Measurements from ENCODE around the gene LYST.
"Not testable (repeated sequence)": the region's sequence is repeated elsewhere in the genome, so short reads cannot be mapped to it uniquely, and the experiment has no call there.

LYST gene

DNA sequence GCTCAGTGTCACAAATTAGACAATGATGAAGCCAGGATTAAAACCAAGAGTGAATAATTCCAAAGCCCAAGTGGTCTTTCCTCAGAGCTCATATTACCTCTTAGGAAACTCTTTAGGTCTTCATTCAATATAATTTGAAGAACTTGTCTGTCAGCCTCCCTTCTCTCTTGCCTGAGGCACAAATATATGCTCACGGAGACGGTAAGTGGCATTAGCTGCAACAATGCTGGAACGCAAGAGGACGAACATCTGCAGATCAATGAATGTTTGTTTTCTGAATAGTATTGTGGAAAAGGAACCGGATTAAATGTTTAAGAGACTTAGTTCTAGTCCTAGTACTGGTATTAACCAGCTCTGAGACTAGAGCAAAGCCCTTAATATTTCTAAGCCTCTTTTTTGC lies 39.7 kb upstream of the LYST start:
- Histone ChIP-seq H3K9ac (ENCODE audit: low read depth, low read length) (no peak overlapping the region), H3K36me3 (ENCODE audit: insufficient read depth, low read length) (no peaks in the 10 kb centered on the region), H3K4me1 (ENCODE audit: insufficient read depth, low read length) (peaks cover 10% of the 10 kb centered on the region; the same call in 1 of the 2 replicates), H3K27me3 (ENCODE audit: insufficient read depth, low read length) (no peaks in the 10 kb centered on the region), H3K4me3 (ENCODE audit: low read length) (no peak overlapping the region), H3K27ac (ENCODE audit: low read depth, low read length) (no peak overlapping the region), H3K9me3 (ENCODE audit: insufficient read depth, low read depth, low read length) (no peaks in the 10 kb centered on the region)
- WGBS = 90% methylated on average over 5 of the region's 5 CpGs

DNA sequence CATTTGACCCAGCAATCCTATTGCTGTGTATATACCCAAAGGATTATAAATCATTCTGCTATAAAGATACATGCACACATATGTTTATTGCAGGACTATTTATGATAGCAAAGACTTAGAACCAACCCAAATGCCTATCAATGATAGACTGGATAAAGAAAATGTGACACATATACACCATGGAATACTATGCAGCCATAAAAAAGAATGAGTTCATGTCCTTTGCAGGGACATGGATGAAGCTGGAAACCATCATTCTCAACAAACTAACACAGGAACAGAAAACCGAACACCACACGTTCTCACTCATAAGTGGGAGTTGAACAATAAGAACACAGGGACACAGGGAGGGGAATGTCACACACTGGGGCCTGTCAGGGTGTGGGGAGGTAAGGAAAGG lies 37.1 kb upstream of the LYST start:
- WGBS = 100% methylated on average over 2 of the region's 2 CpGs
- not testable (repeated sequence) for H3K27ac ChIP-seq (ENCODE audit: low read depth, low read length); H3K4me3 ChIP-seq (ENCODE audit: low read length); H3K9me3 ChIP-seq (ENCODE audit: insufficient read depth, low read depth, low read length); H3K36me3 ChIP-seq (ENCODE audit: insufficient read depth, low read length); H3K4me1 ChIP-seq (ENCODE audit: insufficient read depth, low read length); H3K27me3 ChIP-seq (ENCODE audit: insufficient read depth, low read length); H3K9ac ChIP-seq (ENCODE audit: low read depth, low read length)

DNA sequence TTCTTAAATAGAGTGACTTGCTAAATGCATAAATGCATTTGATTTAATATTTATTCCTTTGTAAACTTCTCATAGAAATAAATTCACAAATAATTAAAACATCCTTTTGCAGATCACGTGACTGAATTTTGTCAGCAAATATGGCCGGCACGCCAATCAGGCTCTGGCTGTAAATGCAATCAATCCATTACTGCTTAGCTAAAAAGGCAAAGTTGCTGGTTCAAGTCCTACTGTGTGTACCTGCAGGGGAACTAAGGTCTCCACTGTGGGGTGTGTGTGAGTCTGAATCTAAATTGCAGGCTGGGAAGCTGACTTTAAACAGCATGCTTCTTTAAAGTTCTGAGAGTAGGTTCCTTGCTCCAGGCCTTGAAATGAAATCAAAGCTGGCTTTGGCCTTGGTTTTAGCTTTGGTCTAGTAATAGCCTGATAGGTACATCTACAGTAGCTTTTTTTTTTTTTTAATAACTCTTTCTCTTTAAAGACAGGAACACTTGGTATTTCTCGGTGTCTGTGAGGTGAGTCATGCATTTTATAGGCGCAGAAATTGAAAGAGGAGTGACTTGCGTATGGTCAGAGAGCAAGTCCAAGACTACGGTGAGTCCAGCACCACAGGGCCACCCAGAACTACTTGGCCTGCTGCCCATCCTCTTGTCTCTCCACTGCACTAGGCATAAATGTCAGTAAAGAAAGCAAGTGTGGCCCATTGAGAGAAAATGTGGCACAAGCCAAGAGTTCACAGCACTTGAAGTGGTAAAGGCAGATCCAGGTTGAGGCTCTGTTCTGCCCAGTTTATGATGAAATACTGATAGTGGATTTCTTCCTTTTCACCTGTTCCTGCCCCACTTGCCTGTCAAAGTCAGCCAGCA lies 36.2 kb upstream of the LYST start:
- 92% methylated on average over 7 of the region's 7 CpGs for WGBS
- Histone ChIP-seq H3K27ac (ENCODE audit: low read depth, low read length) (no peak overlapping the region), H3K9me3 (ENCODE audit: insufficient read depth, low read depth, low read length) (no peaks in the 10 kb centered on the region), H3K27me3 (ENCODE audit: insufficient read depth, low read length) (no peaks in the 10 kb centered on the region), H3K9ac (ENCODE audit: low read depth, low read length) (no peak overlapping the region), H3K4me1 (ENCODE audit: insufficient read depth, low read length) (no peaks in the 10 kb centered on the region; the same call in 1 of the 2 replicates), H3K4me3 (ENCODE audit: low read length) (no peak overlapping the region), H3K36me3 (ENCODE audit: insufficient read depth, low read length) (no peaks in the 10 kb centered on the region)

DNA sequence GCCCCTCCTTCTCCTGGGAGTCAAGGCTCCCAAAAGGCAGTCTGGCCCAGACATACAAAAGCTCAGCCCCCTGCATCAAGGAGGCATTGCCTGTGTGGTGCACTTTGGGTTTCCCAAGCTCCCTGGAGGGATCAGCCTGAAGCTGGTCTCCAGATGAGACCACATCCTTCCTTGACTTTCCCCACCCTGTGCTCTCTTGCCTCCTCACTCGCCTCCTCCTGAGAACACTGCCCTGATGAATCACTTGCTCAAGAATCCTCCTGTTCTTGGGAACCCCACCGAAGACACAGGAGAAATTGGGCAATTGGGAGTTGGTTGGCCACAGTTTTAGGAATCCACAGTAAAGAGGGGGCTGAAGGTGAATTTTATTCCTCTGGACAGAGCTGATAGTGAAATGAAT lies 34.8 kb upstream of the LYST start:
- H3K4me1 ChIP-seq (ENCODE audit: insufficient read depth, low read length) = no peaks in the 10 kb centered on the region; the same call in 1 of the 2 replicates
- no peaks in the 10 kb centered on the region for H3K9me3 ChIP-seq (ENCODE audit: insufficient read depth, low read depth, low read length)
- no peak overlapping the region for H3K9ac ChIP-seq (ENCODE audit: low read depth, low read length)
- H3K27ac ChIP-seq (ENCODE audit: low read depth, low read length) = no peak overlapping the region
- no peaks in the 10 kb centered on the region for H3K27me3 ChIP-seq (ENCODE audit: insufficient read depth, low read length)
- no peaks in the 10 kb centered on the region for H3K36me3 ChIP-seq (ENCODE audit: insufficient read depth, low read length)
- 88% methylated on average over 2 of the region's 2 CpGs for WGBS
- no peak overlapping the region for H3K4me3 ChIP-seq (ENCODE audit: low read length)

DNA sequence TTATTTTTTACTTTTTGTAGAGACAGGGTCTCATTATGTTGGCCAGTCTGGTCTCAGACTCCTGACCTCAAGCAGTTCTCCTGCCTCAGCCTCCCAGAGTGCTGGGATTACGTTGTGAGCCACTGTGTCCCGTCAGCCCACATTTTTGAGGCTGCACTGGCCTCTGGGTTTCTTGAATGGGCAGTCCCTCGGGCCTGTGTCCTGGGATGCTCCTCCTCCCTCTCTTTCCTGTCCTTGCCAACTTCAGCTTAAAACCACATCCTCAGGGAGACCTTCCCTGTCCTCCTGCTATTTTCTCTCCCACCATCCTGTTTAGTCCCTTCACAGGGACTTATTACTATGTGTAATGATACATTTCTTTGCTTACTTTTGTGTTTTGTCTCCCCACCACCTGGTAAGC lies 31.4 kb upstream of the LYST start:
- H3K9ac ChIP-seq (ENCODE audit: low read depth, low read length) = no peak overlapping the region
- H3K27me3 ChIP-seq (ENCODE audit: insufficient read depth, low read length) = no peaks in the 10 kb centered on the region
- no peaks in the 10 kb centered on the region; the same call in 1 of the 2 replicates for H3K4me1 ChIP-seq (ENCODE audit: insufficient read depth, low read length)
- H3K27ac ChIP-seq (ENCODE audit: low read depth, low read length) = no peak overlapping the region
- H3K9me3 ChIP-seq (ENCODE audit: insufficient read depth, low read depth, low read length) = no peaks in the 10 kb centered on the region
- WGBS = 94% methylated on average over 3 of the region's 3 CpGs
- H3K4me3 ChIP-seq (ENCODE audit: low read length) = no peak overlapping the region
- no peaks in the 10 kb centered on the region for H3K36me3 ChIP-seq (ENCODE audit: insufficient read depth, low read length)

DNA sequence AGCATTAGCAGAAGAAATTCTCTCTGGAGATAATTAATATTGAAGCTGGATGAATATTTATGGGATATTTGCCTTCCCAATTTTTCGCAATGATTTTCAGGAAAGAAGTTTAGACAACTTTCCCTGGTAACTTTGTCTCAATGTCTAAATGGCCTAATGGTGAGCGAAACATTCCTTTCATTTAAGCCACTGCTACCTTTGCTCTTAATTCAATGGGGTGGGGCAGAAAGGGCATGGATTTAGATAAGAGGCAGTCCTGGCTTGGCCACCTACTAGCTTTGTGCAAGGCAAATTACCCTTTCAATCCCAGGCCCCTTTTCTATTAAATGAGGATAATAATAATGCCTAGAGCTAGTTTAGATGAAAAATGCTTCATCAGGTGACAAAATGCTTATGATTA lies 27.1 kb upstream of the LYST start:
- H3K27ac ChIP-seq (ENCODE audit: low read depth, low read length) = no peak overlapping the region
- H3K4me1 ChIP-seq (ENCODE audit: insufficient read depth, low read length) = no peaks in the 10 kb centered on the region
- no peaks in the 10 kb centered on the region for H3K9me3 ChIP-seq (ENCODE audit: insufficient read depth, low read depth, low read length)
- no peak overlapping the region for H3K4me3 ChIP-seq (ENCODE audit: low read length)
- 93% methylated on average over 2 of the region's 2 CpGs for WGBS
- H3K27me3 ChIP-seq (ENCODE audit: insufficient read depth, low read length) = no peaks in the 10 kb centered on the region
- no peak overlapping the region for H3K9ac ChIP-seq (ENCODE audit: low read depth, low read length)
- H3K36me3 ChIP-seq (ENCODE audit: insufficient read depth, low read length) = no peaks in the 10 kb centered on the region

DNA sequence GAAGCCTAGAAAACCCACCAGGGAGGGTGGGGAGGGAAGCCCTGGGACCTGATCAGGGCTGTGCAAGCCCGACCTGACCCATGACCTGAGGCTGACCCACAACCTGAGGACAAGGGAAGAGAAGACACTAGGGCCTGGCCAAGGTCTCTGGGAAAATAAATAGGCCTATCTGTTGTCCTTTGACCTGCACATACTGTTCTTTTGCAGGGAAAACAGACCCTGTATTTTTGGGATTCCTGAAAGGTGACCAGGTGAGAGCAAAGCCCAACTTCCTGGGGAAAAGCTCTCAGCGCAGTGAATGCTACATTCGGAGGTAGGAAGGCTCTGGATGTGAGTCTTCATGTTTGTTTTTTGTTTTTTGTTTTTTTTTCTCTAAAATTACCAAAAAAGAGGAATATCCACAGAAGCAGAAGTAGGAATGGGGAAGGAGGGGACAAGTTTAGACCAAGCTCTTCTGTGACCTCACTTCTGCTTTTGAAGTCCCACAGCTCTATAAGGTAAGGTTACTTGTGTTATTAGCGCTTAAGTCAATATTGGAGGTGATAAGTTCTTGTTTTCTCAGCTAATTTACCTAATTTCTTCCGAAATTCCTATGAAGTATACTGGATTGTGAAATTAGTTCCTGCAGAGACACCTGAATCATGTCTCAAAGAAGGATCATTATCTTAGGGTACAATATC lies 26.2 kb upstream of the LYST start:
- H3K27me3 ChIP-seq (ENCODE audit: insufficient read depth, low read length) = no peaks in the 10 kb centered on the region
- no peak overlapping the region for H3K27ac ChIP-seq (ENCODE audit: low read depth, low read length)

DNA sequence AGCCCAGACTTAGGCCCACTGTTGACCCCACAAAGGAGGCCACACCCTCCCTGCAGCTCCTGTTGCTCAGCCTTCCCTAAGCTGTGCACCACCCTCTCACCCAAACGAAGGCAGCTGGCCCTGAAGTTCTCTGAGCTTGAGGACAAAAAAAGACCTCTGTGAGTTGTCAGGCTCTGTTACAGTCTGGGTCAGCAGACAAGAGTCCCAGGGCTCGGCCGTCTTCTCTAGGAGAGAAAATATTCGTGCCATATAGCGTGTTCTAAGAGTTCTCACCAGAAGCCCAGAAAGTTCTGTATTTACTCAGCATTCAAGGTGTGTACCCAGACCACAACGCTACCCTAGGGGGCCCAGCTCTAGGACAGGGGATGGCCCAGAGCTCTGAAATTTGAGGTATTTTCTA lies 25.5 kb upstream of the LYST start:
- no peak overlapping the region for H3K4me3 ChIP-seq (ENCODE audit: low read length)
- H3K27ac ChIP-seq (ENCODE audit: low read depth, low read length) = no peak overlapping the region
- no peaks in the 10 kb centered on the region for H3K27me3 ChIP-seq (ENCODE audit: insufficient read depth, low read length)
- no peak overlapping the region for H3K9ac ChIP-seq (ENCODE audit: low read depth, low read length)
- H3K9me3 ChIP-seq (ENCODE audit: insufficient read depth, low read depth, low read length) = no peaks in the 10 kb centered on the region
- 91% methylated on average over 6 of the region's 6 CpGs for WGBS
- H3K4me1 ChIP-seq (ENCODE audit: insufficient read depth, low read length) = no peaks in the 10 kb centered on the region
- no peaks in the 10 kb centered on the region for H3K36me3 ChIP-seq (ENCODE audit: insufficient read depth, low read length)

More for the DNA sequence above, 26.2 kb upstream of the LYST start:
- Histone ChIP-seq H3K4me3 (ENCODE audit: low read length) (no peak overlapping the region), H3K4me1 (ENCODE audit: insufficient read depth, low read length) (no peaks in the 10 kb centered on the region), H3K9ac (ENCODE audit: low read depth, low read length) (no peak overlapping the region), H3K36me3 (ENCODE audit: insufficient read depth, low read length) (no peaks in the 10 kb centered on the region), H3K9me3 (ENCODE audit: insufficient read depth, low read depth, low read length) (no peaks in the 10 kb centered on the region)
- WGBS = 90% methylated on average over 5 of the region's 5 CpGs

DNA sequence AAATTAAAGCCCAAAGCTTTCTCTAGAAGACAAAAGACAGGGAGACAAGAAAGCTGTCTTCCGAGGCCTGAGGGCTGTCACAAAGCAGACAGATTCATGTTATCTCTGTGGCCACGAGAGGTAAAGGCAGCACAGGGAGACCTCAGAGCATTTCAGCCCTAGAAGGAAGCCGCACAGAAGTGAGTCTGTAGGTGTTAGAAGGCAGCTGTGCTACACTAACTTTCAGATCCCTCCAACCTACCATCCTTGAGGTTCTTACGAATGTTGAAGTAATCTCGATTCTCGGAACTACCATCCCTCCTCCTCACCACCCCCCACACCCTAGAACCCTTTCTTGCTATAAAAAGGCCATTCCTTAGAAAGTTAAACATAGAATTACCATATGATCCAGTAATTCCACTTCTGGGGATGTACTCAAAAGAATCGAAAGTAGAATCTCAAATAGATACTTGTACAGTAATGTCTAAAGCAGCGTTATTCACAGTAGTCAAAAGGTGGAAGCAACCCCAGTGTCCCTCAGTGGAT lies 21.5 kb upstream of the LYST start:
- Histone ChIP-seq H3K27me3 (ENCODE audit: insufficient read depth, low read length) (no peaks in the 10 kb centered on the region), H3K27ac (ENCODE audit: low read depth, low read length) (no peak overlapping the region), H3K36me3 (ENCODE audit: insufficient read depth, low read length) (no peaks in the 10 kb centered on the region), H3K9ac (ENCODE audit: low read depth, low read length) (no peak overlapping the region), H3K4me3 (ENCODE audit: low read length) (no peak overlapping the region), H3K9me3 (ENCODE audit: insufficient read depth, low read depth, low read length) (no peaks in the 10 kb centered on the region), H3K4me1 (ENCODE audit: insufficient read depth, low read length) (no peaks in the 10 kb centered on the region)
- 94% methylated on average over 7 of the region's 8 CpGs for WGBS

DNA sequence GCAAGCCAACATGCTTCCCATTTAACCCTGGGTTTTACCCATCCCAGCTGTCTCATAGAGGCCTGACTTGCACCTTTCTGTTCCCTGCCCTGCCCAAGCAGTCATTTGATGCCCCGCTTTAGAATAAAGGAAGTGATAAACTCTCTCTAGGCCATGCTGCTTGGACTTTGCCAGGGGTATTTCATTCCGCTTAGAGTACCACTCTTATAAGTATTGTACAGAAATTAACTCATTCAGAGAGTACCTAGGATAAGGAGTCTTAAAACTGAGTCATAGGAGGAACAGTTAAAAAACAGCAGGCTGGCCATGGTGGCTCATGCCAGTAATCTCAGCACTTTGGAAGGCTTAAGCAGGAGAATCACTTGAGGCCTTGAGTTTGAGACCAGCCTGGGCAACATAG lies 21.0 kb upstream of the LYST start:
- Histone ChIP-seq H3K27ac (ENCODE audit: low read depth, low read length) (no peak overlapping the region), H3K27me3 (ENCODE audit: insufficient read depth, low read length) (no peaks in the 10 kb centered on the region), H3K4me3 (ENCODE audit: low read length) (no peak overlapping the region), H3K4me1 (ENCODE audit: insufficient read depth, low read length) (no peaks in the 10 kb centered on the region), H3K9me3 (ENCODE audit: insufficient read depth, low read depth, low read length) (no peaks in the 10 kb centered on the region), H3K36me3 (ENCODE audit: insufficient read depth, low read length) (no peaks in the 10 kb centered on the region), H3K9ac (ENCODE audit: low read depth, low read length) (no peak overlapping the region)
- 100% methylated on average over 1 of the region's 2 CpGs for WGBS

DNA sequence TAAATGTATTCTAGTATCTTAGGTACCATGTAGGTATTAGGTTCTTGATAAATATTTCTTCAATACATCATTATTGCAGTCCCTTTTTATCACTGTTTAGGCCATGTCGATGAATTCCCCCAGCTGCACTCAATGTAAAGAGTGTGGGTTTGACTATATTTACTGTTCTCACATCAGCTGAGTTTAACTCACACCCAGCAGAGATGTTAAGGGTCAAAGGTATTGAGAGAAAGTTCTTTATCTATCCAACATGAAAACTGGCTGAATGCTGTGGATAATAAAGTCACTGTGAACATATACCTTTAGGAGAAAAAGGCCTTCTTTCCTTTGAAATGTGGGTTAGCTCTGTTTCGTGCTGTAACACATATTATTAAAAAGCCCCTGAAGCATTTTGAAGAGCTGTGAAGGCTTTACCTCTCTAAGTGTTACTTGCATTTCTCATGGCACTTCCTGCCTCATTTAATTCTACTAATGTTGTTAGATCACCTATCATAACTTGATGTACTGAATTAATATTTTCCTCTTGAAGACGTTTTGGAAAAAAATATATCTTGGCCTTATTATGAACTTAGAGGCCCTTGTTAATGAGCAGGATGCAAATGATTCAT lies 19.1 kb upstream of the LYST start:
- WGBS = 90% methylated on average over 1 of the region's 3 CpGs

More for the DNA sequence above, 19.1 kb upstream of the LYST start:
- Histone ChIP-seq H3K4me1 (ENCODE audit: insufficient read depth, low read length) (no peaks in the 10 kb centered on the region), H3K4me3 (ENCODE audit: low read length) (no peak overlapping the region), H3K9me3 (ENCODE audit: insufficient read depth, low read depth, low read length) (no peaks in the 10 kb centered on the region), H3K9ac (ENCODE audit: low read depth, low read length) (no peak overlapping the region), H3K36me3 (ENCODE audit: insufficient read depth, low read length) (no peaks in the 10 kb centered on the region), H3K27ac (ENCODE audit: low read depth, low read length) (no peak overlapping the region), H3K27me3 (ENCODE audit: insufficient read depth, low read length) (no peaks in the 10 kb centered on the region)
